H1 (cell line): Measurements from ENCODE around the gene LDLRAD4. TPM values are rescaled to one million over a fixed set of nuclear protein-coding genes. Genes with fewer than 3 reads are reported as not detected.

Source experiments
- polyA plus RNA-seq, 7 experiments: library from polyadenylated mRNA; depleted of rRNA in 3 of 7; stranded (reverse) in 5 of 7; unstranded in 2 of 7; fragments of >200 nt in 5 of 7; fragments of 200-250 nt in 2 of 7; gene quantifications; 1 replicate in 5 of 7; 2 replicates in 1 of 7; 4 replicates in 1 of 7; pipeline versions ENCODE4 v1.2.1 to v1.2.3, GENCODE V29; 2011 to 2013; ENCODE audit warnings: missing spikeins in 2 of 7, mixed read lengths in 2 of 7
- total RNA-seq: library from RNA; stranded (reverse); fragmentation: NEBNext Ultra II Directional; extraction: Animal tissue kit (Norgen Biotek cat#: 25700); gene quantifications from 2 replicates; pipeline ENCODE4 v1.2.1, GENCODE V29; 2021
- TF ChIP-seq, protein P1 (sequence below): fragments of 300-600 bp; sonication (generic); IDR thresholded peaks from 2 replicates; pipeline ENCODE4 v1.7.1; 2012; ENCODE audit warnings: low read length, moderate library complexity, mild to moderate bottlenecking, inconsistent platforms; ENCODE audit not compliant: insufficient replicate concordance

Gene LDLRAD4
- total and polyA plus RNA-seq, 2 of the 8 experiments (the other 6 are each of a cell fraction or from before 2014, with no cell fraction given) = 0.77 to 1.4 TPM

DNA sequence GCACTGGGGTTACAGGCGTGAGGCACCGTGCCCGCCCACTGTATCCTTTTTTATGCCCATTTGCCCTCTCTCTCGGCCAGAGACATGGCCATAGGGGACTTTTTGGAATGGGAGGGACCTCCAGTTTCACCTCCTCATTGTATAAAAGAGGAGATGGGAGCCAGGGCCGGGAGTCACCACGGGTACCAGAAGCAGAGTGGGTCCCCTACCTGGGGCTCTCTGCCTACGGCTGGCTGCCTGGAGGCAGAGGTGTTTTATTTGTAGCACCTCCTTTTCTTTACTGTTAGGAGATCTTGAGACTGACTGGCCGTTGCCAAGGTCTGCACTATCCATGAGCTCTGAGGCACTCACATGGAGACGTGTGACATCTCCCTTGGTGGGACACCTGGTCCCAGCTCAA is 162.8 kb downstream of the LDLRAD4 start (continued):
- TF ChIP-seq, protein P1, sequence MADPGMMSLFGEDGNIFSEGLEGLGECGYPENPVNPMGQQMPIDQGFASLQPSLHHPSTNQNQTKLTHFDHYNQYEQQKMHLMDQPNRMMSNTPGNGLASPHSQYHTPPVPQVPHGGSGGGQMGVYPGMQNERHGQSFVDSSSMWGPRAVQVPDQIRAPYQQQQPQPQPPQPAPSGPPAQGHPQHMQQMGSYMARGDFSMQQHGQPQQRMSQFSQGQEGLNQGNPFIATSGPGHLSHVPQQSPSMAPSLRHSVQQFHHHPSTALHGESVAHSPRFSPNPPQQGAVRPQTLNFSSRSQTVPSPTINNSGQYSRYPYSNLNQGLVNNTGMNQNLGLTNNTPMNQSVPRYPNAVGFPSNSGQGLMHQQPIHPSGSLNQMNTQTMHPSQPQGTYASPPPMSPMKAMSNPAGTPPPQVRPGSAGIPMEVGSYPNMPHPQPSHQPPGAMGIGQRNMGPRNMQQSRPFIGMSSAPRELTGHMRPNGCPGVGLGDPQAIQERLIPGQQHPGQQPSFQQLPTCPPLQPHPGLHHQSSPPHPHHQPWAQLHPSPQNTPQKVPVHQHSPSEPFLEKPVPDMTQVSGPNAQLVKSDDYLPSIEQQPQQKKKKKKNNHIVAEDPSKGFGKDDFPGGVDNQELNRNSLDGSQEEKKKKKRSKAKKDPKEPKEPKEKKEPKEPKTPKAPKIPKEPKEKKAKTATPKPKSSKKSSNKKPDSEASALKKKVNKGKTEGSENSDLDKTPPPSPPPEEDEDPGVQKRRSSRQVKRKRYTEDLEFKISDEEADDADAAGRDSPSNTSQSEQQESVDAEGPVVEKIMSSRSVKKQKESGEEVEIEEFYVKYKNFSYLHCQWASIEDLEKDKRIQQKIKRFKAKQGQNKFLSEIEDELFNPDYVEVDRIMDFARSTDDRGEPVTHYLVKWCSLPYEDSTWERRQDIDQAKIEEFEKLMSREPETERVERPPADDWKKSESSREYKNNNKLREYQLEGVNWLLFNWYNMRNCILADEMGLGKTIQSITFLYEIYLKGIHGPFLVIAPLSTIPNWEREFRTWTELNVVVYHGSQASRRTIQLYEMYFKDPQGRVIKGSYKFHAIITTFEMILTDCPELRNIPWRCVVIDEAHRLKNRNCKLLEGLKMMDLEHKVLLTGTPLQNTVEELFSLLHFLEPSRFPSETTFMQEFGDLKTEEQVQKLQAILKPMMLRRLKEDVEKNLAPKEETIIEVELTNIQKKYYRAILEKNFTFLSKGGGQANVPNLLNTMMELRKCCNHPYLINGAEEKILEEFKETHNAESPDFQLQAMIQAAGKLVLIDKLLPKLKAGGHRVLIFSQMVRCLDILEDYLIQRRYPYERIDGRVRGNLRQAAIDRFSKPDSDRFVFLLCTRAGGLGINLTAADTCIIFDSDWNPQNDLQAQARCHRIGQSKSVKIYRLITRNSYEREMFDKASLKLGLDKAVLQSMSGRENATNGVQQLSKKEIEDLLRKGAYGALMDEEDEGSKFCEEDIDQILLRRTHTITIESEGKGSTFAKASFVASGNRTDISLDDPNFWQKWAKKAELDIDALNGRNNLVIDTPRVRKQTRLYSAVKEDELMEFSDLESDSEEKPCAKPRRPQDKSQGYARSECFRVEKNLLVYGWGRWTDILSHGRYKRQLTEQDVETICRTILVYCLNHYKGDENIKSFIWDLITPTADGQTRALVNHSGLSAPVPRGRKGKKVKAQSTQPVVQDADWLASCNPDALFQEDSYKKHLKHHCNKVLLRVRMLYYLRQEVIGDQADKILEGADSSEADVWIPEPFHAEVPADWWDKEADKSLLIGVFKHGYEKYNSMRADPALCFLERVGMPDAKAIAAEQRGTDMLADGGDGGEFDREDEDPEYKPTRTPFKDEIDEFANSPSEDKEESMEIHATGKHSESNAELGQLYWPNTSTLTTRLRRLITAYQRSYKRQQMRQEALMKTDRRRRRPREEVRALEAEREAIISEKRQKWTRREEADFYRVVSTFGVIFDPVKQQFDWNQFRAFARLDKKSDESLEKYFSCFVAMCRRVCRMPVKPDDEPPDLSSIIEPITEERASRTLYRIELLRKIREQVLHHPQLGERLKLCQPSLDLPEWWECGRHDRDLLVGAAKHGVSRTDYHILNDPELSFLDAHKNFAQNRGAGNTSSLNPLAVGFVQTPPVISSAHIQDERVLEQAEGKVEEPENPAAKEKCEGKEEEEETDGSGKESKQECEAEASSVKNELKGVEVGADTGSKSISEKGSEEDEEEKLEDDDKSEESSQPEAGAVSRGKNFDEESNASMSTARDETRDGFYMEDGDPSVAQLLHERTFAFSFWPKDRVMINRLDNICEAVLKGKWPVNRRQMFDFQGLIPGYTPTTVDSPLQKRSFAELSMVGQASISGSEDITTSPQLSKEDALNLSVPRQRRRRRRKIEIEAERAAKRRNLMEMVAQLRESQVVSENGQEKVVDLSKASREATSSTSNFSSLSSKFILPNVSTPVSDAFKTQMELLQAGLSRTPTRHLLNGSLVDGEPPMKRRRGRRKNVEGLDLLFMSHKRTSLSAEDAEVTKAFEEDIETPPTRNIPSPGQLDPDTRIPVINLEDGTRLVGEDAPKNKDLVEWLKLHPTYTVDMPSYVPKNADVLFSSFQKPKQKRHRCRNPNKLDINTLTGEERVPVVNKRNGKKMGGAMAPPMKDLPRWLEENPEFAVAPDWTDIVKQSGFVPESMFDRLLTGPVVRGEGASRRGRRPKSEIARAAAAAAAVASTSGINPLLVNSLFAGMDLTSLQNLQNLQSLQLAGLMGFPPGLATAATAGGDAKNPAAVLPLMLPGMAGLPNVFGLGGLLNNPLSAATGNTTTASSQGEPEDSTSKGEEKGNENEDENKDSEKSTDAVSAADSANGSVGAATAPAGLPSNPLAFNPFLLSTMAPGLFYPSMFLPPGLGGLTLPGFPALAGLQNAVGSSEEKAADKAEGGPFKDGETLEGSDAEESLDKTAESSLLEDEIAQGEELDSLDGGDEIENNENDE = no peak
